WTC11 (cell line): ENCODE data around the gene FOXJ2.

Experiments
- CTCF ChIP-seq: fragments of 200-600 bp; IDR thresholded peaks from 2 replicates; pipeline ENCODE4 v1.8.0; 2022; ENCODE audit warnings: antibody characterized with exemption
- FOXJ3 ChIP-seq: sonication (generic); formaldehyde crosslinking; IDR thresholded peaks from 2 replicates; pipeline ENCODE4 v1.9.0; 2021; ENCODE audit warnings: missing genetic modification reagents, mild to moderate bottlenecking, borderline replicate concordance
- RORB ChIP-seq: fragments of 250-450 bp; sonication (Bioruptor Pico); IDR thresholded peaks from 2 replicates; pipeline ENCODE4 v1.9.0; 2021; ENCODE audit warnings: mild to moderate bottlenecking

- TF ChIP-seq CTCF (no peak), RORB (CRISPR knock-in tag) (no peak), FOXJ3 (CRISPR knock-in tag) (no peak)
Observed at GRCh38 chr12:7994731-7995205, 37.7 kb upstream of the FOXJ2 start.
